K562 (cell line): Measurements from ENCODE around the gene CFAP70. TPM values are rescaled to one million over a fixed set of nuclear protein-coding genes. Genes with fewer than 3 reads are reported as not detected.

Source experiments
- DNMT1 ChIP-seq: fragments of 450-650 bp; IDR thresholded peaks from 2 replicates; pipeline ENCODE4 v1.6.1; 2016; ENCODE audit warnings: antibody characterized with exemption, mild to moderate bottlenecking
- ESRRA ChIP-seq: fragments of 450-650 bp; IDR thresholded peaks from 2 replicates; pipeline ENCODE4 v1.6.1; 2014; ENCODE audit warnings: low read depth, mild to moderate bottlenecking, moderate library complexity, borderline replicate concordance
- ETS2 ChIP-seq: IDR thresholded peaks from 2 replicates; pipeline ENCODE4 v1.6.1; 2016; ENCODE audit warnings: borderline replicate concordance, missing genetic modification characterization, mild to moderate bottlenecking, moderate library complexity, missing compliant biosample characterization; ENCODE audit not compliant: poor library complexity, severe bottlenecking
- ETV6 ChIP-seq, 3 experiments: fragments of 150-350 bp in 1 of 3; sonication (generic) in 1 of 3; formaldehyde crosslinking in 1 of 3; IDR thresholded peaks; 2 replicates each; pipeline versions ENCODE4 v1.6.1 to v1.8.0; 2014 to 2022; ENCODE audit warnings: borderline replicate concordance in 2 of 3, low read depth in 2 of 3, antibody characterized with exemption in 1 of 3, low read length in 1 of 3, mild to moderate bottlenecking in 1 of 3, missing genetic modification reagents in 1 of 3
- GABPB2 ChIP-seq: fragments of 250-450 bp; sonication (Bioruptor Pico); conservative IDR thresholded peaks from 2 replicates; pipeline ENCODE4 v1.5.1; 2021; ENCODE audit warnings: mild to moderate bottlenecking
- MTF1 ChIP-seq: fragments of 250-450 bp; sonication (Bioruptor Pico); IDR thresholded peaks from 2 replicates; pipeline ENCODE4 v1.9.0; 2021; ENCODE audit warnings: moderate library complexity, mild to moderate bottlenecking, inconsistent platforms, borderline replicate concordance
- NBN ChIP-seq: fragments of 450-650 bp; IDR thresholded peaks from 2 replicates; pipeline ENCODE4 v1.6.1; 2016; ENCODE audit warnings: low read depth, mild to moderate bottlenecking
- OTX1 ChIP-seq: fragments of 450-650 bp; formaldehyde crosslinking; IDR thresholded peaks from 2 replicates; pipeline ENCODE4 v1.4.0; 2022; ENCODE audit warnings: mild to moderate bottlenecking
- PTRF ChIP-seq: fragments of 450-650 bp; IDR thresholded peaks from 2 replicates; pipeline ENCODE4 v1.6.1; 2016; ENCODE audit warnings: mild to moderate bottlenecking, missing genetic modification characterization, missing compliant biosample characterization
- SREBF2 ChIP-seq: sonication (generic); formaldehyde crosslinking; IDR thresholded peaks from 2 replicates; pipeline ENCODE4 v1.4.0; 2020; ENCODE audit warnings: mild to moderate bottlenecking, missing genetic modification reagents
- SRSF7 ChIP-seq: fragments of 200-400 bp; formaldehyde crosslinking; optimal IDR thresholded peaks from 2 replicates; pipeline ENCODE3; 2017; ENCODE audit warnings: mild to moderate bottlenecking, low read depth, low read length
- TEAD1 ChIP-seq, 2 experiments: fragments of 450-650 bp in 1 of 2; sonication (generic) in 1 of 2; formaldehyde crosslinking; IDR thresholded peaks; 2 replicates each; pipeline versions ENCODE4 v1.4.0 to v1.8.0; 2020 to 2022; ENCODE audit warnings: mild to moderate bottlenecking in 2 of 2, missing genetic modification reagents in 1 of 2
- XRCC4 ChIP-seq: IDR thresholded peaks from one replicate; pipeline ENCODE4 v1.6.1; 2011; ENCODE audit not compliant: insufficient read depth, insufficient read length; ENCODE audit errors: extremely low read depth
- YY1 ChIP-seq, 3 experiments: IDR thresholded peaks; 2 replicates each; pipeline ENCODE4 v1.6.1; 2011; ENCODE audit warnings: low read length in 2 of 3, mild to moderate bottlenecking in 2 of 3, moderate library complexity in 2 of 3, borderline replicate concordance in 1 of 3, control low read depth in 1 of 3, low read depth in 1 of 3; ENCODE audit not compliant: insufficient read depth in 3 of 3, insufficient replicate concordance in 2 of 3, control insufficient read depth in 1 of 3, insufficient read length in 1 of 3; ENCODE audit errors: extremely low read depth in 1 of 3
- ZC3H11A ChIP-seq: IDR thresholded peaks from 2 replicates; pipeline ENCODE4 v1.6.1; 2012; ENCODE audit warnings: low read depth, low read length, improper control_type of control experiment
- ZNF134 ChIP-seq: fragments of 250-450 bp; sonication (Bioruptor Pico); conservative IDR thresholded peaks from 2 replicates; pipeline ENCODE4 v1.4.0; 2020
- ZNF146 ChIP-seq: IDR thresholded peaks from one replicate; pipeline ENCODE4 v1.6.1; 2018; ENCODE audit warnings: missing compliant biosample characterization; ENCODE audit not compliant: unreplicated experiment
- ZNF232 ChIP-seq: sonication (generic); formaldehyde crosslinking; IDR thresholded peaks from 2 replicates; pipeline ENCODE4 v1.8.0; 2022; ENCODE audit warnings: mild to moderate bottlenecking, missing genetic modification reagents
- ZNF766 ChIP-seq: fragments of 200-800 bp; sonication (Bioruptor generic); conservative IDR thresholded peaks from 2 replicates; pipeline ENCODE4 v1.6.1; 2016; ENCODE audit warnings: missing genetic modification characterization, missing compliant biosample characterization
- polyA plus RNA-seq, 8 experiments: library from polyadenylated mRNA; depleted of rRNA in 4 of 8; stranded (reverse) in 5 of 8; unstranded in 3 of 8; fragments of >200 nt; fragmentation: Nextera tagmentation in 2 of 8; fragmentation: Illumina TruSeq in 1 of 8; extraction: Ambion mirVana in 2 of 8; extraction: Trizol in 1 of 8; gene quantifications; 2 replicates each; pipeline versions ENCODE4 v1.2.1 to v1.2.3, GENCODE V29; 2011 to 2014; ENCODE audit warnings: inconsistent platforms in 1 of 8, missing spikeins in 1 of 8
- total RNA-seq, 7 experiments: library from RNA; depleted of rRNA in 6 of 7; stranded (reverse); fragments of >200 nt in 6 of 7; fragmentation: Illumina TruSeq in 2 of 7; extraction: Trizol in 2 of 7; gene quantifications; 2 replicates each; pipeline versions ENCODE4 v1.2.1 to v1.2.3, GENCODE V29; 2011 to 2021; ENCODE audit warnings: low replicate concordance in 1 of 7
- TF ChIP-seq, protein P1 (sequence below): fragments of 200-800 bp; sonication (Bioruptor generic); IDR thresholded peaks from 2 replicates; pipeline ENCODE4 v1.6.1; 2017; ENCODE audit warnings: missing genetic modification characterization, missing compliant biosample characterization
- TF ChIP-seq, protein P2 (sequence below): sonication (generic); formaldehyde crosslinking; IDR thresholded peaks from 2 replicates; pipeline ENCODE4 v1.8.0; 2022; ENCODE audit warnings: mild to moderate bottlenecking, missing genetic modification reagents, borderline replicate concordance

CFAP70 gene
- total and polyA plus RNA-seq, 9 of the 15 experiments (the other 6 are each of a cell fraction or from before 2014, with no cell fraction given), result 0.27 to 1.6 (median 0.86) TPM

DNA sequence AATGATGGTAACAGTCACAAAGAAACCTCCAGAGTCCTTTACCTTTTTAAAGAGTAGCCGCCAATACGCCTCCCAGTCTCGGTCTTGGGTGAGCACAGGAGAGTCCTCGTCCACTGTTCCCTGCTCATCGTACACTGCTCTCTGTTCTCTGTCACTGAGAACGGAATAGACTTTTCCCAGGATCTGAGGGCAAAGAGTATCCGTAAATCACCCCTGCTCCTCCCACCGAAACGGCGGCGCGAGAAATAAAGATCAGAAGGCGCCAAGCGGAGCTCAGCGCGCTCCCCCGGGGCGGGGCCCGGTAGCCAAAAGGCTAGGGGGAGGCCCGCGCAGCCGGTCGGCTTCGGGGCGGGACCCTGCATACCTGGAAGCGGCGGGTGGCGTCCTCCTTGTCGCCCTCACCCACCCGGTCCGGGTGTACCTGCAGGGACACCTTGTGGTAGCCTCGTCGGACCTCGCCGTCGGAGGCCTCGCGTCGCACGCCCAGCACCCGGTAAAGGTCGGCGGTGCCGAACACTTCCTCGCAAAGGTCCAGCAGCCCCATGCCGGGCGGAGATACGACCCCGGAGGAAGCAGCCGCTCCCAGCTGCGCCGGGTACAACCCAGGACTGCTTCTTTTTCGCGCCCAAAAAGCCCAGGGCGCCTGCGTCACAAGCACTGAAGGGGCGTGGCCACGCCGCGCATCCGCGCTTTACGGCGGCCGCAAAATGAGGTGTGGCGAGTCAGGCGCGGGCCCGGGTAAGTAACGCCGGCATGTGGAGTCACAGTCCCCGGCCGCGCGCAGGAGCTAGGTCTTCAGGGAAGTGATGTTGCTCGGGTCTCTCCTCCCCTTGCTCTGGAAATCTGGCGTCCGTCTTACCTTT is 111.8 kb downstream of the CFAP70 start, which contains the start of gene DNAJC9 (continued):
- TF ChIP-seq NBN, result 0 out of 2 replicates have a peak, but pooled peaks have one; percentile 48
- peak; percentile 41; the same call in 1 of the 2 replicates for TF ChIP-seq ZNF766 (CRISPR knock-in tag)
- TF ChIP-seq GABPB2, result peak; percentile 62; the same call in 1 of the 2 replicates
- TF ChIP-seq YY1 (IDR thresholded peaks at IDR 0.05; ENCODE audit: borderline replicate concordance in 1 of 3, control insufficient read depth in 1 of 3, extremely low read depth in 1 of 3, insufficient read depth in 3 of 3, insufficient read length in 1 of 3, insufficient replicate concordance in 2 of 3, low read depth in 1 of 3, low read length in 2 of 3), result peak in 2 of 3 experiments; percentile 54 to 71
- TF ChIP-seq ZNF146, result no peak
- peak; percentile 79 for TF ChIP-seq ESRRA
- TF ChIP-seq PTRF (tag), result no peak
- TF ChIP-seq TEAD1 (CRISPR knock-in tag; IDR thresholded peaks at IDR 0.05), result peak; percentile 58 to 98; a peak in 3 of 4 replicates
- TF ChIP-seq, protein P1, sequence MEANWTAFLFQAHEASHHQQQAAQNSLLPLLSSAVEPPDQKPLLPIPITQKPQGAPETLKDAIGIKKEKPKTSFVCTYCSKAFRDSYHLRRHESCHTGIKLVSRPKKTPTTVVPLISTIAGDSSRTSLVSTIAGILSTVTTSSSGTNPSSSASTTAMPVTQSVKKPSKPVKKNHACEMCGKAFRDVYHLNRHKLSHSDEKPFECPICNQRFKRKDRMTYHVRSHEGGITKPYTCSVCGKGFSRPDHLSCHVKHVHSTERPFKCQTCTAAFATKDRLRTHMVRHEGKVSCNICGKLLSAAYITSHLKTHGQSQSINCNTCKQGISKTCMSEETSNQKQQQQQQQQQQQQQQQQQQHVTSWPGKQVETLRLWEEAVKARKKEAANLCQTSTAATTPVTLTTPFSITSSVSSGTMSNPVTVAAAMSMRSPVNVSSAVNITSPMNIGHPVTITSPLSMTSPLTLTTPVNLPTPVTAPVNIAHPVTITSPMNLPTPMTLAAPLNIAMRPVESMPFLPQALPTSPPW, result peak; percentile 80
- TF ChIP-seq SREBF2, result peak; percentile 79; the same call in 1 of the 2 replicates
- TF ChIP-seq XRCC4, result no peak
- TF ChIP-seq SRSF7, result no peak
- TF ChIP-seq ZNF232 (CRISPR knock-in tag), result peak; percentile 89; the same call in 1 of the 2 replicates
- TF ChIP-seq OTX1 (CRISPR knock-in tag), result peak; percentile 82
- TF ChIP-seq ETS2 (tag), result no peak
- TF ChIP-seq ZC3H11A, result no peak
- TF ChIP-seq MTF1, result no peak
- no peak for TF ChIP-seq DNMT1
- TF ChIP-seq ZNF134 (CRISPR knock-in tag), result no peak
- TF ChIP-seq, protein P2, sequence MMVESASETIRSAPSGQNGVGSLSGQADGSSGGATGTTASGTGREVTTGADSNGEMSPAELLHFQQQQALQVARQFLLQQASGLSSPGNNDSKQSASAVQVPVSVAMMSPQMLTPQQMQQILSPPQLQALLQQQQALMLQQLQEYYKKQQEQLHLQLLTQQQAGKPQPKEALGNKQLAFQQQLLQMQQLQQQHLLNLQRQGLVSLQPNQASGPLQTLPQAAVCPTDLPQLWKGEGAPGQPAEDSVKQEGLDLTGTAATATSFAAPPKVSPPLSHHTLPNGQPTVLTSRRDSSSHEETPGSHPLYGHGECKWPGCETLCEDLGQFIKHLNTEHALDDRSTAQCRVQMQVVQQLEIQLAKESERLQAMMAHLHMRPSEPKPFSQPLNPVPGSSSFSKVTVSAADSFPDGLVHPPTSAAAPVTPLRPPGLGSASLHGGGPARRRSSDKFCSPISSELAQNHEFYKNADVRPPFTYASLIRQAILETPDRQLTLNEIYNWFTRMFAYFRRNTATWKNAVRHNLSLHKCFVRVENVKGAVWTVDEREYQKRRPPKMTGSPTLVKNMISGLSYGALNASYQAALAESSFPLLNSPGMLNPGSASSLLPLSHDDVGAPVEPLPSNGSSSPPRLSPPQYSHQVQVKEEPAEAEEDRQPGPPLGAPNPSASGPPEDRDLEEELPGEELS (CRISPR knock-in tag), result no peak
- no peak for TF ChIP-seq ETV6 (IDR thresholded peaks at IDR 0.05; ENCODE audit: borderline replicate concordance in 1 of 2, low read depth in 2 of 2, low read length in 1 of 2)
- TF ChIP-seq ETV6 (CRISPR knock-in tag; IDR thresholded peaks at IDR 0.05; ENCODE audit: borderline replicate concordance), result peak; percentile 76; the same call in 1 of the 2 replicates
